Spleen (tissue), 7 donors: ENCODE data around the gene CDH16.

Source experiments
- POLR2A ChIP-seq, 3 donors: fragments of 450-650 bp; IDR thresholded peaks; one replicate each; pipeline ENCODE4 v1.5.1; 2017; ENCODE audit warnings: antibody characterized with exemption in 3 of 3, mild to moderate bottlenecking in 1 of 3
- POLR2AphosphoS5 ChIP-seq, 3 donors: sonication (generic); formaldehyde crosslinking; IDR thresholded peaks; one replicate each; pipeline ENCODE4 v1.5.1; 2017; ENCODE audit warnings: antibody characterized with exemption in 3 of 3
- TF ChIP-seq, protein P1 (sequence below), 11 experiments: fragments of 200-600 bp in 7 of 11; fragments of 450-650 bp in 4 of 11; sonication (generic) in 4 of 11; IDR thresholded peaks in 8 of 11; conservative IDR thresholded peaks in 3 of 11; 1 replicate in 7 of 11; 2 replicates in 4 of 11; pipeline versions ENCODE4 v1.4.0 to v1.8.0; 2016 to 2021; ENCODE audit warnings: antibody characterized with exemption in 11 of 11, inconsistent platforms in 4 of 11, mild to moderate bottlenecking in 1 of 11
- donor health status: DM: no; HTN: no; CAD: no; lungs with moderate emphysema.
- donor health status: DM: no; HTN: no; CAD: no.
- donor health status: DM: no; HTN: no; CAD: no.

DNA sequence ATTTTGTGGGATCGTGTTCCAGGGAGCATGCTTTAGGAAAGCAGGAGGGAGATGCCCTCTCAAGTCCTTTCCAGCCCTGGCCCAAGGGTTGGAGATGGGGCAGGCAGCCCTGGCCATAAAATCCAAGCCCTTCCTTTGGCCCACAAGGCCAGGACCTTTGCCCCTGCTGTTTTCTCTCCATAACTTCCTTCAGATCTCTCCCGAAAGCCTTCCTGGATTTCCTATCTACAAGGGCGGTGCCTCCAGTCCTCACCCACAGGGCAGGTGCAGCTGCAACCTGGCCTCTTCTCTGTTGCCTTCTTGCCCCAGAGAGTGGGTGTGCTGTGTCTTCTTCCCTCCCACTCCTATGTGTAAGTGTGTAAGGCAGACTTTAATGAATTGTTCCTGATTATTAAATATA is 46.8 kb downstream of the CDH16 start:
- TF ChIP-seq, protein P1, sequence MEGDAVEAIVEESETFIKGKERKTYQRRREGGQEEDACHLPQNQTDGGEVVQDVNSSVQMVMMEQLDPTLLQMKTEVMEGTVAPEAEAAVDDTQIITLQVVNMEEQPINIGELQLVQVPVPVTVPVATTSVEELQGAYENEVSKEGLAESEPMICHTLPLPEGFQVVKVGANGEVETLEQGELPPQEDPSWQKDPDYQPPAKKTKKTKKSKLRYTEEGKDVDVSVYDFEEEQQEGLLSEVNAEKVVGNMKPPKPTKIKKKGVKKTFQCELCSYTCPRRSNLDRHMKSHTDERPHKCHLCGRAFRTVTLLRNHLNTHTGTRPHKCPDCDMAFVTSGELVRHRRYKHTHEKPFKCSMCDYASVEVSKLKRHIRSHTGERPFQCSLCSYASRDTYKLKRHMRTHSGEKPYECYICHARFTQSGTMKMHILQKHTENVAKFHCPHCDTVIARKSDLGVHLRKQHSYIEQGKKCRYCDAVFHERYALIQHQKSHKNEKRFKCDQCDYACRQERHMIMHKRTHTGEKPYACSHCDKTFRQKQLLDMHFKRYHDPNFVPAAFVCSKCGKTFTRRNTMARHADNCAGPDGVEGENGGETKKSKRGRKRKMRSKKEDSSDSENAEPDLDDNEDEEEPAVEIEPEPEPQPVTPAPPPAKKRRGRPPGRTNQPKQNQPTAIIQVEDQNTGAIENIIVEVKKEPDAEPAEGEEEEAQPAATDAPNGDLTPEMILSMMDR (IDR thresholded peaks at IDR 0.05 in 8 of 11, conservative IDR thresholded peaks at IDR 0.05 in 3 of 11) = no peak
- TF ChIP-seq POLR2AphosphoS5 (IDR thresholded peaks at IDR 0.05) = no peak
- TF ChIP-seq POLR2A (IDR thresholded peaks at IDR 0.05) = no peak
